Ovary (tissue), 3 donors: ENCODE results near the gene FAM149B1.

Source experiments
- POLR2A ChIP-seq: fragments of 450-650 bp; IDR thresholded peaks from one replicate; pipeline ENCODE4 v1.6.1; 2017; ENCODE audit warnings: antibody characterized with exemption, mild to moderate bottlenecking, moderate library complexity
- TF ChIP-seq, protein P1 (sequence below), 3 donors: fragments of 450-650 bp in 2 of 3; fragments of 200-600 bp in 1 of 3; IDR thresholded peaks; one replicate each; pipeline versions ENCODE4 v1.5.1 to v1.8.0; 2016 to 2022; ENCODE audit warnings: antibody characterized with exemption in 3 of 3, mild to moderate bottlenecking in 1 of 3
- donor health status: DM: no; HTN: no; CAD: no.

DNA sequence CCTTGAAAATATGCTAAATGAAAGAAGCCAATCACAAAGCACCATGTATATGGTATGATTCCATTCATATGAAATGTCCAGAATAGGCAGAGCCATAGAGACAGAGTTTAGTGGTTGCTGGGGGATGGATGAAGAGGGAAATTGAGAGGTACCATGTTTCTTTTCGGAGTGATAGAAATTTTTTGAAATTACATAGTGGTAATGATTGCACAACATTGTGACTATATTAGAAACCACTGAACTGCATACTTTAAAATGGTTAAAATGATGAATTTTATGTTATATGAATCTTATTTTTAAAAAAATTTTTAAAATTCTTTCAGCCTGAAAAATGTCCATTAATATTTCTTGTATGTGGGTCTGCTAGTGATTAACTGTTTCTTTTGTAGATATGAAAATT is 53.1 kb downstream of the FAM149B1 start:
- TF ChIP-seq, protein P1, sequence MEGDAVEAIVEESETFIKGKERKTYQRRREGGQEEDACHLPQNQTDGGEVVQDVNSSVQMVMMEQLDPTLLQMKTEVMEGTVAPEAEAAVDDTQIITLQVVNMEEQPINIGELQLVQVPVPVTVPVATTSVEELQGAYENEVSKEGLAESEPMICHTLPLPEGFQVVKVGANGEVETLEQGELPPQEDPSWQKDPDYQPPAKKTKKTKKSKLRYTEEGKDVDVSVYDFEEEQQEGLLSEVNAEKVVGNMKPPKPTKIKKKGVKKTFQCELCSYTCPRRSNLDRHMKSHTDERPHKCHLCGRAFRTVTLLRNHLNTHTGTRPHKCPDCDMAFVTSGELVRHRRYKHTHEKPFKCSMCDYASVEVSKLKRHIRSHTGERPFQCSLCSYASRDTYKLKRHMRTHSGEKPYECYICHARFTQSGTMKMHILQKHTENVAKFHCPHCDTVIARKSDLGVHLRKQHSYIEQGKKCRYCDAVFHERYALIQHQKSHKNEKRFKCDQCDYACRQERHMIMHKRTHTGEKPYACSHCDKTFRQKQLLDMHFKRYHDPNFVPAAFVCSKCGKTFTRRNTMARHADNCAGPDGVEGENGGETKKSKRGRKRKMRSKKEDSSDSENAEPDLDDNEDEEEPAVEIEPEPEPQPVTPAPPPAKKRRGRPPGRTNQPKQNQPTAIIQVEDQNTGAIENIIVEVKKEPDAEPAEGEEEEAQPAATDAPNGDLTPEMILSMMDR (IDR thresholded peaks at IDR 0.05) = no peak
- TF ChIP-seq POLR2A = no peak
